Measurements from ENCODE around the gene POU6F2.

The POU6F2 gene

DNA sequence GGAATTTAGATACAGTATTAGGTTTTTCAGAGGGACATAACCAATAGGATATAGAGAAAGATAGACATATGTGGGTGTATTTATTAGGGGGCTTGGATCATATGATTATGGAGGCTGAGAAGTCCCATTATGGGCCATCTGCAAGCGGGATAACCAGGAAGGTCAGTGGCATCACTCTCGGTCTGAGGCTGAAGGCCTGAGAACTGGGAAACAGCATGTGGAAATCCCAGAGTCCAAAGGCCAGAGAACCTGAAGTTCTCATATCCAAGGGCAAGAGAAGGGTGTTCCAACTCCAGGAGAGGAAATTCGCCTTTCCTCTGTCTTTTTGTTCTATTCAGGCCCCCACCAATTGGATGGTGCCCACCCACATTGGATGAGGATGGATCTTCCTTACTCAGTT is 180.7 kb downstream of the POU6F2 start:
- no peak for DNase-seq (ENCODE audit: low read depth in 2 of 2)
- TF ChIP-seq, protein P1, sequence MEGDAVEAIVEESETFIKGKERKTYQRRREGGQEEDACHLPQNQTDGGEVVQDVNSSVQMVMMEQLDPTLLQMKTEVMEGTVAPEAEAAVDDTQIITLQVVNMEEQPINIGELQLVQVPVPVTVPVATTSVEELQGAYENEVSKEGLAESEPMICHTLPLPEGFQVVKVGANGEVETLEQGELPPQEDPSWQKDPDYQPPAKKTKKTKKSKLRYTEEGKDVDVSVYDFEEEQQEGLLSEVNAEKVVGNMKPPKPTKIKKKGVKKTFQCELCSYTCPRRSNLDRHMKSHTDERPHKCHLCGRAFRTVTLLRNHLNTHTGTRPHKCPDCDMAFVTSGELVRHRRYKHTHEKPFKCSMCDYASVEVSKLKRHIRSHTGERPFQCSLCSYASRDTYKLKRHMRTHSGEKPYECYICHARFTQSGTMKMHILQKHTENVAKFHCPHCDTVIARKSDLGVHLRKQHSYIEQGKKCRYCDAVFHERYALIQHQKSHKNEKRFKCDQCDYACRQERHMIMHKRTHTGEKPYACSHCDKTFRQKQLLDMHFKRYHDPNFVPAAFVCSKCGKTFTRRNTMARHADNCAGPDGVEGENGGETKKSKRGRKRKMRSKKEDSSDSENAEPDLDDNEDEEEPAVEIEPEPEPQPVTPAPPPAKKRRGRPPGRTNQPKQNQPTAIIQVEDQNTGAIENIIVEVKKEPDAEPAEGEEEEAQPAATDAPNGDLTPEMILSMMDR (IDR thresholded peaks at IDR 0.05; ENCODE audit: low read depth, low read length): no peak
- no peak overlapping the region for H3K4me3 ChIP-seq (replicated peaks in 1 of 2; ENCODE audit: low read depth in 2 of 2, low read length in 2 of 2)

DNA sequence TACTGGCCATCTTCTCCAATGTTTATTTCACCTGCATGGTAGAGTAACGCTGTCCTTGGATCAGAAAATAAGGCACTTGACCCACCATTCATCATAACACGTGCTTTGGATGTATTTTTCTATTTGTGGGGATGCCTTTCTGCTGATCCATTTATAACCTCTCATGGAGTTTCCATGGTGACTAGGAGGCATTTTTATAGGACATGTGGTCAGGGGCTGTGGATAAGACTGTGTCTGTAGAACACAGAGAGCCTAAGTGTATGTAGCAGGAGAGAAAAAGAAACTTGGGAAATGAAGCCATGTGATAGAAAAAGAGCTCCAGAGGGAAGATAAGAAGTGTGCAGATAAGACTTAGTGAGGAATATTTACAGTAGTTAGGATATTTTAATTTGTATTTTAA is 184.2 kb downstream of the POU6F2 start:
- DNase-seq (ENCODE audit: low read depth in 2 of 2): no peak
- TF ChIP-seq, protein P1 (IDR thresholded peaks at IDR 0.05; ENCODE audit: low read depth, low read length): no peak
- no peak overlapping the region for H3K4me3 ChIP-seq (replicated peaks in 1 of 2; ENCODE audit: low read depth in 2 of 2, low read length in 2 of 2)

DNA sequence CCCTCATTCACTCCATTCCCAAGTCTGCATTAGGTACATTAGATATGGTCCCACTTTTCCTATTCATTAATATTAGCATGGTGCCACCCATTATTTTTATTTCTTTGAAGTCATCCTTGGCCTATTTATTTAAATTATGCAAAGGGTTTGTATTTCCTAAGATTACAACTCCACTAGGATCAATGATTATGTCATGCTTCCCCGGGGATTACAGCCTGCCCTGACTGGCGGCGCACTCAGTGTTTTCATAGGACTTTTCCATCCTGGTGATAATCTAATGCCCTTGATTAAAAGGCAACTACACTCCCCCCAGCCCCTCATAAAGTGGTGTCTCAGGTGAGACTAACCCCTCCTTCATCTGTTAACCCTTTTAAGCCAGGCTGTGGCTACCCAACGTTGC is 187.2 kb downstream of the POU6F2 start:
- TF ChIP-seq, protein P1 (IDR thresholded peaks at IDR 0.05; ENCODE audit: low read depth, low read length): no peak
- no peak overlapping the region for H3K4me3 ChIP-seq (replicated peaks in 1 of 2; ENCODE audit: low read depth in 2 of 2, low read length in 2 of 2)
- DNase-seq (ENCODE audit: low read depth in 2 of 2): no peak

DNA sequence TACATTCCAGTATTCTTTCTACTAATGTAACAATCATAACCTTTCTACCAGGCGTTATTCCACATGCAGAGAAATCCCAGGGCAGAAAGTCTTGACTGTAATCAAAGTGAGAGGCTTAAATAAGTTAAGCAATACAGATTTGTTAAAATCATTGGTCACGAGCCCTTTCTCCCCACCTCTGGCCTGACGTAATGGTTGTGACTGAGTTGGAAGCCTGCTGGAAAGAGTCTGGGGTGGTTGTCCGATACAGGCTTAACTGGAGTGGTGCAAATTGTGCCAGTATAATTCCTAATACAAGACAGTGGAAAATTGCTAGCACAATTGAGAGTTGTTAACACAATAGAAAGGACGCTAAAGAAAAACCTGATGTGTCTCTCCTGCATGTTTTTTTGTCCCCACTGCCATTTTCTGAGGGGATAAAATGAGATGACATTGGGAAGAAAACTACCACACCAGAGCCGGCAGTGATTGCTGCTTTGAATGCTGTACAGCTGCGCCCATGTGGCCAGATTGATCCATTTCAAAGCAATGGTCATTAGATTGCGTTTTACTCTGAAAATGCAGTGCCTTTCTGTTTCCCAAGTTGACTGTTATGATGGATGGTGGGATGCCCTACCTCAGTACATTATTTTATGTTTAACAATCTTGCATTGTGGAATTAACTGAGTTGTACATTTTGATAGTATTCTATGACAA is 190.8 kb downstream of the POU6F2 start:
- TF ChIP-seq, protein P1 (IDR thresholded peaks at IDR 0.05; ENCODE audit: low read depth, low read length): no peak
- H3K4me3 ChIP-seq (replicated peaks in 1 of 2; ENCODE audit: low read depth in 2 of 2, low read length in 2 of 2): no peak overlapping the region
- no peak for DNase-seq (ENCODE audit: low read depth in 2 of 2)

DNA sequence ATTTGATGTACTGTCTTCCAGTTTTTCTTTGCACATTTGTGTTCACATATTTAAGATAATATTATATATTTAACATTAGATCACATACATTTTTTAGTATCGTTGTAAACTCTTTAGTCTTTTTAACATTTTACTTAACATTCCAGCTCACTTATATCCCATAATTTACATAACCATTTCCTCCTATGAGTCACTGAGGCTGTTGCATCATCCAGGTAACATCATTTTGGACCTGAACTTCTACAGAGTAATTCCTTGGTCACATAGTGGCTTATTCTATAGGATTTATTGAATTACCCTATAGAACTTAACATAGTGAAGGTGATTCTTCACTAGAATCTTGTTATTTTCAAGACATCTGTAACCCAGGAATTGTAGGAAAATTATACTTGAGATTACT is 194.4 kb downstream of the POU6F2 start:
- TF ChIP-seq, protein P1 (IDR thresholded peaks at IDR 0.05; ENCODE audit: low read depth, low read length): no peak
- DNase-seq (ENCODE audit: low read depth in 2 of 2): no peak

DNA sequence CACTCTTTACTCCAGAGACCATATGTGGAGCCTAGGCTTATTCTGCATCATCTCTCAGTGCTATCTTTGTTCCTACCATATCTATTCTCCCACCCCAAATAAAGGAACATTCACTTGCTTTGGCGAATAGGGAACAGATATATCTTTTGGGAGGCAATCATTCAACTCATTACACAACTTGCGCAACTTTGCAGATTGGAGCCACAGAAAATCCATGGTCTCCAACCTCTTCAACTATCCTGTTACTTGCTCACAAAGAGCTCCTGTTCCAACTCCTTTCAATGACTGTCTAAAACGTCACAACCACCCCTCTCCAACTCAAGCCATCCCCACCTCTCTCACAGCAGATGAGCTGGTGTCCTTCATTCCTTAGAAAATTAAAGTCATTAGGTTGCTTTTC is 203.7 kb downstream of the POU6F2 start:
- no peak for DNase-seq (ENCODE audit: low read depth in 2 of 2)
- TF ChIP-seq, protein P1 (IDR thresholded peaks at IDR 0.05; ENCODE audit: low read depth, low read length): no peak
- H3K4me3 ChIP-seq (replicated peaks in 1 of 2; ENCODE audit: low read depth in 2 of 2, low read length in 2 of 2): no peak overlapping the region

More for the DNA sequence above, 194.4 kb downstream of the POU6F2 start:
- no peak overlapping the region for H3K4me3 ChIP-seq (replicated peaks in 1 of 2; ENCODE audit: low read depth in 2 of 2, low read length in 2 of 2)

DNA sequence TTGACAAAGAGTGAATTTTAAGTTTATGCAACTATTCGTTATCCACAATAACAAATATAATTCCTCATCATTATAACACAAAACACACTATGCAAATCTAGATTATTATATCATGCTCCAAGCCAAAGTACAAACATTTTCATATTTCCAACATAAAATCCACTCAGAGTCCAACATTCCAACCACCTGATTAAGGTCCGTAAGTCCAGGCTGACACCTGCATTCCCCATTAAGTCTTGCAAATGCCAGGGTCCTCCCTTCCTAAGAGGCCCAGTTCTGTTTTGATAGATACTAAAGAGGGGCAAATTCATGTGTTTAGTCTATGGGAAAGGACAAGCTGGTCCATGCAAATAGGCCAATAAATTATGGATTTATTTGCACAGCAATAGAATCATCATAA is 206.1 kb downstream of the POU6F2 start:
- no peak for DNase-seq (ENCODE audit: low read depth in 2 of 2)
- TF ChIP-seq, protein P1 (IDR thresholded peaks at IDR 0.05; ENCODE audit: low read depth, low read length): no peak
- H3K4me3 ChIP-seq (replicated peaks in 1 of 2; ENCODE audit: low read depth in 2 of 2, low read length in 2 of 2): no peak overlapping the region

All from cardiac fibroblast (primary cell).